Stimulated activated effector memory CD8-positive, alpha-beta T cell treated with anti-CD3 and anti-CD28 coated beads, Interleukin-12 subunit alpha, Interleukin-12 subunit beta, amount 100 ng/mL, for 72 hours (primary cell): ENCODE results near the gene PDP2.
A peak's percentile ranks its signal among the peaks of the same experiment; 100 is the strongest.
"Not testable (repeated sequence)": the region's sequence is repeated elsewhere in the genome, so short reads cannot be mapped to it uniquely, and the experiment has no call there.

ENCODE experiments used
- ATAC-seq: fragments of 150-1000 bp; cut with Tn5 transposase; 2 replicates; pipeline ENCODE4 v1.10.0; 2021
- DNase-seq, 2 donors: peaks; one replicate each; pipeline ENCODE4 v3.0.0; 2021 to 2022; ENCODE audit warnings: low spot score in 2 of 2
- H3K27ac Mint-ChIP-seq: one replicate; pipeline ENCODE4 v1.8.0; 2022; ENCODE audit warnings: mild to moderate bottlenecking, mixed read lengths
- H3K36me3 Mint-ChIP-seq: one replicate; pipeline ENCODE4 v1.8.0; 2022; ENCODE audit warnings: mild to moderate bottlenecking, mixed read lengths
- H3K4me1 Mint-ChIP-seq: one replicate; pipeline ENCODE4 v1.8.0; 2022; ENCODE audit warnings: mixed read lengths
- H3K4me3 Mint-ChIP-seq: one replicate; pipeline ENCODE4 v1.8.0; 2022; ENCODE audit warnings: mild to moderate bottlenecking, mixed read lengths
- H3K9me3 Mint-ChIP-seq: one replicate; pipeline ENCODE4 v1.8.0; 2022; ENCODE audit warnings: mixed read lengths

PDP2 gene

DNA sequence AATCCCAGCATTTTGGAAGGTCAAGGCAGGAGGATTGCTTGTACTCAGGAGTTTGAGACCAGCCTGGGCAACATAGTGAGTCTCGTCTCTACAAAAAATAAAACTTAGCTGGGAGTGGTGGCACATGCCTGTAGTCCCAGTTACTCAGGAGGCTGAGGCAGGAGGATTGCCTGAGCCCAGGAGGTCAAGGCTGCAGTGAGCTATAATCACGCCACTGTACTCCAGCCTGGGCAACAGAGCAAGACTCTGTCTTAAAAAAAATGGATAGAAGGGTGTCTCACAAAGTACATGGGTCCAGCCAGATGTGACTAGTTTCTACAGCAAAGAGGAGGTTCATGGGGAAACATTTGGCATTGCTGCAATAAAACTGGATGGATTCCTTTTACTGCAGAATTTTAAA lies 9.0 kb upstream of the PDP2 start:
- not testable (repeated sequence) for H3K9me3 Mint-ChIP-seq, DNase-seq, ATAC-seq, H3K4me3 Mint-ChIP-seq
- H3K4me1 Mint-ChIP-seq: peaks cover 57% of the 10 kb centered on the region
- peaks cover 20% of the 10 kb centered on the region for H3K36me3 Mint-ChIP-seq
- peak overlapping the region; percentile 60 for H3K27ac Mint-ChIP-seq

DNA sequence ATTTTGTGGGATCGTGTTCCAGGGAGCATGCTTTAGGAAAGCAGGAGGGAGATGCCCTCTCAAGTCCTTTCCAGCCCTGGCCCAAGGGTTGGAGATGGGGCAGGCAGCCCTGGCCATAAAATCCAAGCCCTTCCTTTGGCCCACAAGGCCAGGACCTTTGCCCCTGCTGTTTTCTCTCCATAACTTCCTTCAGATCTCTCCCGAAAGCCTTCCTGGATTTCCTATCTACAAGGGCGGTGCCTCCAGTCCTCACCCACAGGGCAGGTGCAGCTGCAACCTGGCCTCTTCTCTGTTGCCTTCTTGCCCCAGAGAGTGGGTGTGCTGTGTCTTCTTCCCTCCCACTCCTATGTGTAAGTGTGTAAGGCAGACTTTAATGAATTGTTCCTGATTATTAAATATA lies 8.5 kb upstream of the PDP2 start:
- ATAC-seq (no peak), DNase-seq (no peak)
- H3K36me3 Mint-ChIP-seq: peaks cover 22% of the 10 kb centered on the region
- peak overlapping the region; percentile 60 for H3K27ac Mint-ChIP-seq
- H3K4me3 Mint-ChIP-seq: peak overlapping the region; percentile 84
- peaks cover 58% of the 10 kb centered on the region for H3K4me1 Mint-ChIP-seq
- peaks cover 4% of the 10 kb centered on the region for H3K9me3 Mint-ChIP-seq

GRCh38 chr16:66872559-66872942 lies 7.8 kb upstream of the PDP2 start:
- no peak for ATAC-seq
- peaks cover 4% of the 10 kb centered on the region for H3K9me3 Mint-ChIP-seq
- DNase-seq: no peak
- peak overlapping the region; percentile 84 for H3K4me3 Mint-ChIP-seq
- peaks cover 22% of the 10 kb centered on the region for H3K36me3 Mint-ChIP-seq
- peaks cover 57% of the 10 kb centered on the region for H3K4me1 Mint-ChIP-seq
- H3K27ac Mint-ChIP-seq: peak overlapping the region; percentile 97

GRCh38 chr16:66872943-66873684 lies 7.2 kb upstream of the PDP2 start:
- H3K36me3 Mint-ChIP-seq: peaks cover 27% of the 10 kb centered on the region
- peak overlapping the region; percentile 97 for H3K27ac Mint-ChIP-seq
- H3K4me3 Mint-ChIP-seq: peak overlapping the region; percentile 84
- peak; percentile 93 to 98 for DNase-seq
- peak; percentile 88 for ATAC-seq
- H3K9me3 Mint-ChIP-seq: peaks cover 4% of the 10 kb centered on the region
- peaks cover 57% of the 10 kb centered on the region for H3K4me1 Mint-ChIP-seq

DNA sequence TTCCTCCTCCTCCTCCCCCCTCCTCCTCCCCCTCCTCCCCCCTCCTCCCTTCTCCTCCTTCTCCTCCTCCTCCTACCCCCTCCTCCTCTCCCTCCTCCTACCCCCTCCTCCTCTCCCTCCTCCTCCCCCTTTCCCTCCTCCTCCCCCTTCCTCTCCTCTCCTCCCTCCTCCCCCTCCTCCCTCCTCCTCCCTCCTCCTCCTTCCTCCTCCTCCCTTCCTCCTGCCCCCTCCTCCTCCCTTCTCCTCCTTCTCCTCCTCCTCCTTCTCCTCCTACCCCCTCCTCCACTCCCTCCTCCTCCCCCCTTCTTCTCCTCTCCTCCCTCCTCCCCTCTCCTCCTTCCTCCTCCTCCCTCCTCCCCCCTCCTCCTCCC lies 6.6 kb upstream of the PDP2 start:
- peaks cover 29% of the 10 kb centered on the region for H3K36me3 Mint-ChIP-seq
- peak overlapping the region; percentile 97 for H3K27ac Mint-ChIP-seq

GRCh38 chr16:66874079-66874775 lies 6.1 kb upstream of the PDP2 start:
- H3K36me3 Mint-ChIP-seq: peaks cover 29% of the 10 kb centered on the region
- H3K27ac Mint-ChIP-seq: peak overlapping the region; percentile 97
- DNase-seq: peak in 1 of 2 donors; percentile 66
- ATAC-seq: peak; percentile 57
- H3K4me1 Mint-ChIP-seq: peaks cover 61% of the 10 kb centered on the region
- peaks cover 4% of the 10 kb centered on the region for H3K9me3 Mint-ChIP-seq
- H3K4me3 Mint-ChIP-seq: peak overlapping the region; percentile 84

More for the DNA sequence above, 6.6 kb upstream of the PDP2 start:
- DNase-seq (no peak), ATAC-seq (no peak)
- Mint-ChIP-seq H3K9me3 (peaks cover 4% of the 10 kb centered on the region), H3K4me3 (peak overlapping the region; percentile 84), H3K4me1 (peaks cover 61% of the 10 kb centered on the region)

- peak overlapping the region; percentile 84 for H3K27ac Mint-ChIP-seq
- peaks cover 50% of the 10 kb centered on the region for H3K36me3 Mint-ChIP-seq
- H3K4me1 Mint-ChIP-seq: peaks cover 57% of the 10 kb centered on the region
- peaks cover 4% of the 10 kb centered on the region for H3K9me3 Mint-ChIP-seq
- H3K4me3 Mint-ChIP-seq: peak overlapping the region; percentile 97
- ATAC-seq (peak; percentile 66), DNase-seq (peak; percentile 47 to 77)
Observed at GRCh38 chr16:66878067-66878466, 2.2 kb upstream of the PDP2 start.

DNA sequence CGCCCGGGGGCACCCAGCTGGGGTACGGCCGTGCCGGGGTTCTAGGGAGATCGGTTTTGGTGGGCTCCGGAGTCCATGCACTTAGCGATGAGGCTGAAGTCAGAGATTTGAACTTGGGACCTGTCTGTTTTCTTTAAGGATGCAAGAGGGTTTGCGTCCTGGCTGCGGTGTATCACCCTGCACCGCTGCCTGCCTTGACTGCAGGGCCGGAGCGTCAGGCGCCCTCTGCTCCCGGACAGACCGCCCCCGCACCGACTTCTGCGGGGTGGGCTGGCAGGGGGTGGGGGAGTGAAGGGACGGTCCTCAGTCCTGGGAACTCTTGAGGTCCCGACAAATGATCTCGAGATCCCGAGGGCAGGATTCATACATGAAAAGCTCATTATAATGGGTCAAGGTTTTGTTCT lies 701 bp downstream of the PDP2 start:
- no peak for DNase-seq
- H3K9me3 Mint-ChIP-seq: peaks cover 3% of the 10 kb centered on the region
- peaks cover 64% of the 10 kb centered on the region for H3K36me3 Mint-ChIP-seq
- H3K4me3 Mint-ChIP-seq: peak overlapping the region; percentile 97
- H3K27ac Mint-ChIP-seq: peak overlapping the region; percentile 91
- peaks cover 46% of the 10 kb centered on the region for H3K4me1 Mint-ChIP-seq
- ATAC-seq: peak; percentile 1

DNA sequence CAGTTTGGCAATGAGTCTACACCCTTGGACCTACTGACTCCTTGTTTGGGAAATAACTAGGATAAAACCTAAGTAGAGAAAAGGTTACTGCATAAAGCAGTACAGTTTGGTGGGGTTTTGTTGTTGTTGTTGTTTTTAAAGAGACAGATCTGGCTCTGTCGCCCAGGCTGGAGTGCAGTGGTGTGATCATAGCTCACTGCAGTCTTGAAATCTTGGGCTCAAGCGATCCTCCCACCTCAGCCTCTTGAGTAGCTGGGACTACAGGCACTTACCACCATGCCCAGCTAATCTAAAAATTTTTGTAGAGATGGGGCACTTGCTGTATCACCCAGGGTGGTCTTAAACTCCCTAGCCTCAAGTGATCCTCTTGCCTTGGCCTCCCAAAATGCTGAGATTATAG lies 1.2 kb downstream of the PDP2 start:
- peaks cover 64% of the 10 kb centered on the region for H3K36me3 Mint-ChIP-seq
- H3K27ac Mint-ChIP-seq: no peak overlapping the region
- H3K4me1 Mint-ChIP-seq: peaks cover 45% of the 10 kb centered on the region
- DNase-seq (no peak), ATAC-seq (no peak)
- H3K9me3 Mint-ChIP-seq: no peaks in the 10 kb centered on the region
- peak overlapping the region; percentile 97 for H3K4me3 Mint-ChIP-seq

DNA sequence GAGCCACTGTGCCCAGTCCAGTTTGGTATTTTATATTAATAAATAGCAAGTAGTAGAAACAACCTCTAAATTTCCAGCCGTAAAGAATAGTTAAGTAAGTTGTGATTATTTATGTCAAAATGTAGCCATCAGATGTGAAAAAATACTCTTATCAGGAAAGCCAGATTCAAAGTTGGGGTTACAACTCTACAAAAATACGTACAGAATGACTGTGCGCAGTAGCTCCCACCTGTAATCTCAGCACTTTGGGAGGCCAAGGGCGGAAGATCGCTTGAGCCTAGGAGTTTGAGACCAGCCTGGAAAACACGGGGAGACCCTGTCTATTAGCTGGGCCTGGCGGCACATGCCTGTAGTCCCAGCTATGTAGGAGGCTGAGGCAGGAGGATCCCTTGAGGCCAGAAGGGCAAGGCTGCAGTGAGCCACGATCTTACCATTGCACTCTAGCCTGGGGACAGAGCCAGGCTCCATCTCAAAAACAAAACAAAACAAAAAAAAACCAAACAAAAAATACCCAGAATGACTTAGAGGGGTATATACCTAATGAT lies 1.7 kb downstream of the PDP2 start:
- H3K36me3 Mint-ChIP-seq: peaks cover 69% of the 10 kb centered on the region
- DNase-seq (no peak), ATAC-seq (no peak)
- H3K9me3 Mint-ChIP-seq: no peaks in the 10 kb centered on the region
- H3K4me1 Mint-ChIP-seq: peaks cover 50% of the 10 kb centered on the region
- peak overlapping the region; percentile 97 for H3K4me3 Mint-ChIP-seq
- no peak overlapping the region for H3K27ac Mint-ChIP-seq

GRCh38 chr16:66882702-66883101 lies 2.4 kb downstream of the PDP2 start:
- Mint-ChIP-seq H3K4me1 (peaks cover 54% of the 10 kb centered on the region), H3K27ac (no peak overlapping the region), H3K9me3 (no peaks in the 10 kb centered on the region), H3K4me3 (peak overlapping the region; percentile 97), H3K36me3 (peaks cover 75% of the 10 kb centered on the region)
- ATAC-seq: no peak
- DNase-seq: no peak

DNA sequence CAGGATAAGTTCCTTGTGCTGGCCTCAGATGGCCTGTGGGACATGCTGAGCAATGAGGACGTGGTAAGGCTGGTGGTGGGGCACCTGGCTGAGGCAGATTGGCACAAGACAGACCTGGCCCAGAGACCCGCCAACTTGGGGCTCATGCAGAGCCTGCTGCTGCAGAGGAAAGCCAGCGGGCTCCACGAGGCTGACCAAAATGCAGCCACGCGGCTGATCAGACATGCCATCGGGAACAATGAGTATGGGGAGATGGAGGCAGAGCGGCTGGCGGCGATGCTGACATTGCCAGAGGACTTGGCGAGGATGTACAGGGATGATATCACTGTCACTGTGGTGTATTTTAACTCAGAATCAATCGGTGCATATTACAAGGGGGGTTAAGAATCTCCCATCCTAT lies 5.2 kb downstream of the PDP2 start:
- no peak overlapping the region for H3K27ac Mint-ChIP-seq
- peaks cover 87% of the 10 kb centered on the region for H3K36me3 Mint-ChIP-seq
- H3K9me3 Mint-ChIP-seq: no peaks in the 10 kb centered on the region
- no peak overlapping the region for H3K4me3 Mint-ChIP-seq
- no peak for DNase-seq
- no peak for ATAC-seq
- H3K4me1 Mint-ChIP-seq: peaks cover 44% of the 10 kb centered on the region

- H3K4me1 Mint-ChIP-seq: peaks cover 44% of the 10 kb centered on the region
Observed at GRCh38 chr16:66886321-66886720, 6.0 kb downstream of the PDP2 start.

DNA sequence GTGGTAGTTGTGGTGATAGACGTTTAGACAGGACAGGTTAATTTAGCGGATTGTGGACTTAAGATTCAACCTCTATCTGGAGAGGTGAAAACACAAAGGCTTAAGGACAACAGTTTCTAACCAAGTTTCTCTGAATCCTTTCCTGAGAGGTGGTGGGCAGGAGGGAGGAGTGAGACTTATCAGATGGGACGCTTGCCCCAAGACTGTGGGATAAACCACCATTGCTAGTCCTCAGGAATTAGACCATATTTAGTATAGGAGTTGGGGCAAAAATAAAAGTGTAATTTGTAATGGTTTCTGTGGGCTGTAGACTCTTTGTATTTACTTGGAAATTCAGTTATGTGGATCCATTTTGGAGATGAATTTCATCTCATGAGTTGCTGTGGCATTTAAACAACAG lies 6.6 kb downstream of the PDP2 start:
- H3K4me3 Mint-ChIP-seq: no peak overlapping the region
- H3K36me3 Mint-ChIP-seq: peaks cover 98% of the 10 kb centered on the region
- no peak for DNase-seq
- no peak for ATAC-seq
- no peaks in the 10 kb centered on the region for H3K9me3 Mint-ChIP-seq
- H3K27ac Mint-ChIP-seq: no peak overlapping the region
- peaks cover 44% of the 10 kb centered on the region for H3K4me1 Mint-ChIP-seq

More at GRCh38 chr16:66886321-66886720, 6.0 kb downstream of the PDP2 start:
- DNase-seq: no peak
- H3K27ac Mint-ChIP-seq: no peak overlapping the region
- H3K4me3 Mint-ChIP-seq: no peak overlapping the region
- peaks cover 94% of the 10 kb centered on the region for H3K36me3 Mint-ChIP-seq
- no peaks in the 10 kb centered on the region for H3K9me3 Mint-ChIP-seq
- no peak for ATAC-seq

- H3K36me3 Mint-ChIP-seq: peaks cover 89% of the 10 kb centered on the region
- H3K9me3 Mint-ChIP-seq: no peaks in the 10 kb centered on the region
- H3K4me3 Mint-ChIP-seq: no peak overlapping the region
- DNase-seq (no peak), ATAC-seq (no peak)
- H3K27ac Mint-ChIP-seq: peak overlapping the region; percentile 71
- peaks cover 44% of the 10 kb centered on the region for H3K4me1 Mint-ChIP-seq
Observed at GRCh38 chr16:66888647-66889615, 8.6 kb downstream of the PDP2 start.
